Esophagus squamous epithelium (tissue), 5 donors: Measurements from ENCODE around the gene SLC12A7. TPM values are rescaled to one million over a fixed set of nuclear protein-coding genes. Genes with fewer than 3 reads are reported as not detected.

Source experiments
- DNase-seq: peaks from one replicate; lab custom pipeline; 2025; lab: John Stamatoyannopoulos, UW
- H3K27ac ChIP-seq, 4 donors: fragments of 200-600 bp; sonication (generic); one replicate each; pipeline ENCODE4 v1.5.1; 2016 to 2019; ENCODE audit warnings: mild to moderate bottlenecking in 1 of 4
- H3K27me3 ChIP-seq, 4 donors: fragments of 200-600 bp; sonication (generic); 1 replicate in 3 of 4; 2 replicates in 1 of 4; pipeline versions ENCODE4 v1.5.1 to v1.6.0; 2017 to 2021; ENCODE audit warnings: antibody characterized with exemption in 1 of 4
- H3K36me3 ChIP-seq, 3 donors: fragments of 200-600 bp; sonication (generic); one replicate each; pipeline ENCODE4 v1.5.1; 2016 to 2019
- H3K4me1 ChIP-seq, 3 donors: fragments of 200-600 bp; sonication (generic); one replicate each; pipeline ENCODE4 v1.5.1; 2017 to 2019
- H3K4me3 ChIP-seq, 4 donors: fragments of 200-600 bp; sonication (generic); 1 replicate in 3 of 4; 2 replicates in 1 of 4; pipeline ENCODE4 v1.5.1; 2016 to 2019; ENCODE audit warnings: mild to moderate bottlenecking in 2 of 4, moderate library complexity in 1 of 4
- H3K9me3 ChIP-seq, 3 donors: fragments of 200-600 bp; sonication (generic); one replicate each; pipeline ENCODE4 v1.5.1; 2016 to 2019
- CTCF ChIP-seq, 6 experiments: fragments of 450-650 bp in 4 of 6; fragments of 200-600 bp in 2 of 6; sonication (generic) in 2 of 6; IDR thresholded peaks; one replicate each; pipeline ENCODE4 v1.5.1; 2016 to 2019; ENCODE audit warnings: antibody characterized with exemption in 6 of 6, mild to moderate bottlenecking in 4 of 6, moderate library complexity in 4 of 6
- POLR2A ChIP-seq, 4 donors: fragments of 450-650 bp; IDR thresholded peaks; one replicate each; pipeline ENCODE4 v1.6.1; 2017; ENCODE audit warnings: antibody characterized with exemption in 4 of 4, mild to moderate bottlenecking in 4 of 4, moderate library complexity in 3 of 4
- WGBS, 2 donors: methylation state at CpG; one replicate each; pipeline ENCODE4 v1.1.5; 2018; 5-methylcytosine and 5-hydroxymethylcytosine counted together
- intact Hi-C: fragments of 100-400 bp; cut with DNase I; formaldehyde crosslinking; loops from one replicate; pipeline ENCODE4 v1.15.0; 2022
- total RNA-seq, 4 donors: library from RNA; depleted of rRNA; stranded (reverse); fragments of >200 nt; gene quantifications; one replicate each; pipeline ENCODE4 v1.1.0, GENCODE V29; 2016
- donor health status: DM: yes; HTN: yes; CAD: no.

SLC12A7 gene
- total RNA-seq, 4 donors from 2014 or later, result 4.5 to 13.4 (median 6.6) TPM

- TF ChIP-seq POLR2A (IDR thresholded peaks at IDR 0.05) (no peak), CTCF (IDR thresholded peaks at IDR 0.05) (no peak)
- H3K4me1 ChIP-seq, result peaks cover 0 to 25% (median 0%) of the 10 kb centered on the region in 3 donors
- H3K36me3 ChIP-seq, result peaks cover 1 to 86% (median 17%) of the 10 kb centered on the region in 3 donors
- intact Hi-C loops, result no loop called here
- DNase-seq, result no peak
- 92 to 94% methylated on average over 5 to 6 of the region's 30 CpGs for WGBS, 2 donors
- H3K4me3 ChIP-seq, result no peak overlapping the region
- H3K27ac ChIP-seq, result no peak overlapping the region
- no peaks in the 10 kb centered on the region for H3K27me3 ChIP-seq
- H3K9me3 ChIP-seq, result no peaks in the 10 kb centered on the region
Measured at GRCh38 chr5:1088726-1089125, 23.1 kb downstream of the SLC12A7 start.

DNA sequence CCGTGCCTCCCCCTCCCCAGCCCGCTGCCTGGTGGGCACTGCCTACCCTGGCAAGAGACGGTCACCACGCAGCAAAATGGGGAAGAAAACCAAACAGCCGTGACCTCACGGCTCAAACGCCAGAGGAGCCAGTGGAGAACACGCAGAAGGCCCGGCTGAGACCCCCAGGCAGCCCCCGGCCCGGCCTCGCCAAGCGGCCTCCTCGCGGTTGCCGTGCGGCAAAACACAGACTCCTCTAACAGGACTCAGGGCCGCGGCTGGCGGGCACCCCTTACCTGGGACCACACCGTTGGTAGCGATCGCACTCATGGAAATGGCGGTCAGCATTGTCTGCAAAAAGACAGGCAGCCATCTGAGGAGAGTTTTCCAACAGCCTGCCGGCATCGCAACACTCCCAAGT, 23.8 kb downstream of the SLC12A7 start:
- Histone ChIP-seq H3K9me3 (no peaks in the 10 kb centered on the region), H3K4me3 (no peak overlapping the region), H3K27ac (no peak overlapping the region), H3K4me1 (peaks cover 0 to 25% (median 0%) of the 10 kb centered on the region in 3 donors), H3K36me3 (peaks cover 8 to 86% (median 17%) of the 10 kb centered on the region in 3 donors), H3K27me3 (no peaks in the 10 kb centered on the region)
- intact Hi-C loops, result no loop called here
- no peak for DNase-seq
- WGBS, 2 donors, result 88% methylated on average over 12 of the region's 26 CpGs; no CpG with 5 or more reads in 1 of the 2 donors
- TF ChIP-seq CTCF (IDR thresholded peaks at IDR 0.05) (no peak), POLR2A (IDR thresholded peaks at IDR 0.05) (no peak)

GRCh38 chr5:1087428-1087827, 24.4 kb downstream of the SLC12A7 start:
- Histone ChIP-seq H3K36me3 (peaks cover 9 to 82% (median 17%) of the 10 kb centered on the region in 3 donors), H3K27me3 (no peaks in the 10 kb centered on the region), H3K4me1 (peaks cover 0 to 25% (median 0%) of the 10 kb centered on the region in 3 donors), H3K27ac (no peak overlapping the region), H3K4me3 (no peak overlapping the region), H3K9me3 (no peaks in the 10 kb centered on the region)
- TF ChIP-seq CTCF (IDR thresholded peaks at IDR 0.05), result no peak
- TF ChIP-seq POLR2A (IDR thresholded peaks at IDR 0.05), result no peak
- 90 to 93% methylated on average over 15 to 25 of the region's 25 CpGs for WGBS, 2 donors
- DNase-seq, result no peak
- intact Hi-C loops, result no loop called here

GRCh38 chr5:1086871-1087270, 25.0 kb downstream of the SLC12A7 start:
- no peak for DNase-seq
- WGBS, 2 donors, result 88 to 93% methylated on average over 18 to 28 of the region's 31 CpGs
- TF ChIP-seq POLR2A (IDR thresholded peaks at IDR 0.05) (no peak), CTCF (IDR thresholded peaks at IDR 0.05) (no peak)
- H3K4me1 ChIP-seq, result peaks cover 0 to 25% (median 0%) of the 10 kb centered on the region in 3 donors
- no peaks in the 10 kb centered on the region for H3K9me3 ChIP-seq
- H3K36me3 ChIP-seq, result peaks cover 9 to 78% (median 17%) of the 10 kb centered on the region in 3 donors
- intact Hi-C loops, result no loop called here
- H3K4me3 ChIP-seq, result no peak overlapping the region
- no peaks in the 10 kb centered on the region for H3K27me3 ChIP-seq
- no peak overlapping the region for H3K27ac ChIP-seq

DNA sequence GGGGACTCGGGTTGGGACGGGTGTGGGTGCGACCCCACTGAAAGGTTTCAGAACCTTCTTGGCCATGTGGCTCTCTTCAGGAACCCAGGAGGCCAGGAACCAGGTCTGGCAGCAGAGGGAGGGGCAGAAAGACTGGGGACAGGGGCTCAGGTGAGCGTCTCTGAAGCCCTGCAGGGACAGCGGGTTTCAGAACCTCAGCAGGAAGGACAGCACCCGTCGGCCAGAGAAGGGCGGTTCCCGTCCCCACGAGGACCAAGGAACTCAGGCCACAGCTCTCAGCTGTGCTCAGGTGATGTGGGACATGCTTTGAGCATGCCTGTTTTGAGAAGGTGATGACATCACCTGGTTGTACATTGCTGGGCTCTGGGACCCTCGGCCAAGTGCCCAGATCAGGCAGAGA, 25.7 kb downstream of the SLC12A7 start:
- Histone ChIP-seq H3K9me3 (no peaks in the 10 kb centered on the region), H3K4me1 (peaks cover 0 to 20% (median 0%) of the 10 kb centered on the region in 3 donors), H3K27me3 (no peaks in the 10 kb centered on the region), H3K27ac (no peak overlapping the region), H3K4me3 (no peak overlapping the region), H3K36me3 (peaks cover 9 to 78% (median 17%) of the 10 kb centered on the region in 3 donors)
- TF ChIP-seq CTCF (IDR thresholded peaks at IDR 0.05), result no peak
- TF ChIP-seq POLR2A (IDR thresholded peaks at IDR 0.05), result no peak
- DNase-seq, result no peak
- WGBS, 2 donors, result 78 to 92% methylated on average over 1 to 2 of the region's 11 CpGs
- intact Hi-C loops, result no loop called here
